Activated effector memory CD4-positive, alpha-beta T cell treated with Interleukin-2 at 50 U/mL for 16 hours (primary cell): ENCODE measurements around the gene KRT74.

Experiments
- DNase-seq: peaks from one replicate; pipeline ENCODE4 v3.0.0-alpha.2; 2020

Gene KRT74

GRCh38 chr12:52568111-52568510 is 5.5 kb downstream of the KRT74 start:
- no peak for DNase-seq

GRCh38 chr12:52566847-52567291 is 6.8 kb downstream of the KRT74 start:
- no peak for DNase-seq

GRCh38 chr12:52564582-52564981 is 9.1 kb downstream of the KRT74 start:
- no peak for DNase-seq

GRCh38 chr12:52561880-52562449 is 11.7 kb downstream of the KRT74 start:
- DNase-seq, result no peak

- DNase-seq, result no peak
Observed at GRCh38 chr12:52559979-52560378, 13.7 kb downstream of the KRT74 start.

GRCh38 chr12:52558781-52559445 is 14.7 kb downstream of the KRT74 start:
- DNase-seq, result no peak

- no peak for DNase-seq
Observed at GRCh38 chr12:52557476-52557875, 16.2 kb downstream of the KRT74 start.

GRCh38 chr12:52555577-52555976 is 18.1 kb downstream of the KRT74 start:
- DNase-seq, result no peak

- DNase-seq, result no peak
Observed at GRCh38 chr12:52552681-52553195, 20.9 kb downstream of the KRT74 start, which contains the start of gene KRT71. TSS of gene KRT71 (minus strand) at chr12:52553145. CDS start at chr12:52553077, 68 bp downstream.

GRCh38 chr12:52552055-52552454 is 21.6 kb downstream of the KRT74 start:
- DNase-seq, result no peak

GRCh38 chr12:52551216-52551865 is 22.3 kb downstream of the KRT74 start:
- no peak for DNase-seq

- DNase-seq, result no peak
Observed at GRCh38 chr12:52546126-52546525, 27.5 kb downstream of the KRT74 start.

- DNase-seq, result no peak
Observed at GRCh38 chr12:52543985-52544883, 29.4 kb downstream of the KRT74 start.

- no peak for DNase-seq
Observed at GRCh38 chr12:52542785-52543318, 30.8 kb downstream of the KRT74 start.

GRCh38 chr12:52542157-52542556 is 31.5 kb downstream of the KRT74 start:
- no peak for DNase-seq

GRCh38 chr12:52541709-52542108 is 31.9 kb downstream of the KRT74 start:
- DNase-seq, result no peak

GRCh38 chr12:52540531-52540930 is 33.1 kb downstream of the KRT74 start:
- no peak for DNase-seq

- DNase-seq, result no peak
Observed at GRCh38 chr12:52539821-52540173, 33.8 kb downstream of the KRT74 start.

- no peak for DNase-seq
Observed at GRCh38 chr12:52539083-52539820, 34.4 kb downstream of the KRT74 start.

- no peak for DNase-seq
Observed at GRCh38 chr12:52537101-52537500, 36.5 kb downstream of the KRT74 start.

GRCh38 chr12:52535574-52535973 is 38.1 kb downstream of the KRT74 start:
- DNase-seq, result no peak

- DNase-seq, result no peak
Observed at GRCh38 chr12:52534482-52534881, 39.2 kb downstream of the KRT74 start.
